Measurements from ENCODE around the gene CASP9.
"Not testable (repeated sequence)": the region's sequence is repeated elsewhere in the genome, so short reads cannot be mapped to it uniquely, and the experiment has no call there.

CASP9 gene

DNA sequence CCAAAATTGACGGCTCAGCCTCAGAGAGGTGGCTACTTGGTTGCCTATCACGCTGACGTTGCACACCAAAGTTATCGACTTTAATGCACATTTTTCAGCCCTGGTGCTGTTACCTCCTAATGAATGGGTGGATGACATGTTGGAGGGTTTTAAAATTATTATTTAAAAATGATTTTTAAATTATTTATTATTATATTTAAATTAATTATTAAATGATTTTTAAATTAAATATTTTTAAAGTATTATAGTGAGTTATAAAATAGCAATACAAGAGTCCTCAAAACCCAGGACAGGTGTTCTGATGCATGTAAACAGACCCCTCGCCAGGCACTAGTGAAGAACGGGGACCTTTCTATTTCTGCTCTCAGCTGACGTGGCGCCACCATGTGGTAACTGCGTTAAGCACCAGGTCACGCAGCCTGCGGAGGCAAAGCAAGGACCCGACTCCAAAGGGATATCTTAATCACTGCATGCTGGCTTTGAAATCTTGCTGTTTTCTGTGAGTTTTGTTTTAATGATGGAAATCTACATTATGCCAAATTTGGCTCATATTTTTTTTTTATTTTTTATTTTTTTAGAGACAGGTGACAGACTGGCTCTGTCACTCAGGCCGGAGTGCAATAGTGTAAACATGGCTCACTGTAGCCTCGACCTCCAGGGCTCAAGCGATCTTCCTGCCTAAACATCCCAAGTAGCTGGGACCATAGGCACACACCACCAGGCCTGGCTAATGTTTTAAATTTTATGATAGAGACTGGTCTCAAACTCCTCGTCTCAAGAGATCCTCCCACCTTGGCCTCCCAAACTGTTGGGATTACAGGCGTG lies 22.6 kb downstream of the CASP9 start:
- DNase-seq (ENCODE audit: low spot score) (peak; percentile 17), FAIRE-seq (peak; percentile 11)

DNA sequence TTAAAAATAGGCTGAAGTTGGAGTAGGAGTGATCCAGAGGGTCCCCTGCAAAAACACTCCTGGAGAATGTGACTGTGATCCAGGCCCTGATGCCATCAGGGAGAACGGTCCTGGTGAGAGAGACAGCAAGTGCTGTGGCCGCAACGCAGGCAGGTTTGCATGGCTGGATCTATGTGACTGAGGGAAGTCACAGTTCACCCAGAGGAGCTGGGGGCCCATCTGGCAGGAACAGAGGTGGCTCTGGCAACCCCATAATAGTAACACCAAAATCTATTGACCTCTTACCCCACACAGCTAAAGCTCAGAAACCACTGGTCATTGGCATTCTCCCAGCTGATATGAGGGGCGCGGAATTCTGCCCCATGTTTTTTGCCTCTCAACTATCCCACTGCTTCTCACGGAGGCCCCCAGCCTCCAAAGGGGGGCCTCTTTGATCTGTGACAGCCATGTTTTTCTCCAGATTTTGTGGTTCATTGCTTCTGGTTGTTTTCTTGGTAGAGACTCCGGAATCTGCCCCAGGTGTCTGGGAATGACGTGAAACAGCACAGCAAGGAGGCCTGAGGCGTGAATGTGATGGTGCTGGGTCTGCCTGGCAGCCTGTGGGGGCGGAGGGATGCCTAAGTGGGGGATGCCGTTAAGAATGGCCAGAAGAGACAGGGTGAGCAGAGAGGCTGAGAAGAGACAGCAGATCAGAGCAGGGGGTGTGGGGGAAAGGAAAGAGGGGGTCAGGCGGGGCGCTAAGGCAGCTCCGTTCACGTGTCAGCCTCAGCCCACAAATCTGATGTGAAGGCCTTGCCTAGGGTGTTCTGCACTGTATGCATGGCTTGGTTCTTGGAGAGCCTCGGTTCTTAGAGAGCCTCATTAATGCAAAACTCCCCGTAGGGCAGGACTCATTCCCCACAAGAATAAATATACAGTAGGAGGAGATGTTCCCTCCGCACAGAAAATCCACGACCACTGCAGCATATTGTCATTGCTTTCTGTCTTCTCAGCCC lies 23.5 kb downstream of the CASP9 start:
- DNase-seq (ENCODE audit: low spot score) (no peak), FAIRE-seq (no peak)

DNA sequence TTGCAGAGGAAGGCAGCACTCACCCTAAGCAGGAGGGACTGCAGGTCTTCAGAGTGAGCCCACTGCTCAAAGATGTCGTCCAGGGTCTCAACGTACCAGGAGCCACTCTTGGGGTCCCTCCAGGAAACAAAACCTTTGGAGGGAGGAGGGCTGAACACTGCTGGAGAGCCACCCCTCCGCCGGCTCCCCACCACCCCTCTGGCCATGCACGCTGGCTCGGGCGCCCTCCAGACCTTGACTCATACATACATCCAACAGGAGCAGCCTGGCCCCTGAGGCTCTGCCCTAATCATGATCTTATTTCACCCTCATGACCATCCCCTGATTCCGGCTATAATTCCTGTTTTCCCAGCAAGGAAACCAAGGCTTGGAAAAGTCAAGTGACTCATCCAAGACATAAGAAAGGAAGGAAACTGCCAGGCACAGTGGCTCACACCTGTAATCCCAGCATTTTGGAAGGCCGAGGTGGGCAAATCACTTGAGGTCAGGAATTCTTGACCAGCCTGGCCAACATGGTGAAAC lies 30.1 kb downstream of the CASP9 start:
- DNase-seq (ENCODE audit: low spot score) (no peak), FAIRE-seq (no peak)

DNA sequence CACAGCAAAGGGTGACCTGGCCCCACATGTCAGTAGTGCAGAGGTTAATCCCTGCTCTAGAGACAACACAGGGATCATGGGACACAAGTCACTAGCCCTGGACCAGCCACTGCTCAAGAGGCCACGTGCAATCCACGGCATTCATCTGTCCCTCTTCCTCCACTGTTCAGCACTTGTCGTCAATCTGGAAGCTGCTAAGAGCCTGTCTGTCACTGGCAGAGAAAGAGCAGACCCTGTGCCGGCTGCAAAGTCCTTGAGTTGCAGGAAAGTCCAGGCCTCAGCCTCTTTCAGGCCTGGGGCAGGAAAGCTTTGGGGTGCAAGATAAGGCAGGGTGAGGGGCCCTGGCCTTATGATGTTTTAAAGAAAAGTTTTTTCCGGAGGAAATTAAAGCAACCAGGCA lies 31.4 kb downstream of the CASP9 start:
- FAIRE-seq (no peak), DNase-seq (ENCODE audit: low spot score) (no peak)

DNA sequence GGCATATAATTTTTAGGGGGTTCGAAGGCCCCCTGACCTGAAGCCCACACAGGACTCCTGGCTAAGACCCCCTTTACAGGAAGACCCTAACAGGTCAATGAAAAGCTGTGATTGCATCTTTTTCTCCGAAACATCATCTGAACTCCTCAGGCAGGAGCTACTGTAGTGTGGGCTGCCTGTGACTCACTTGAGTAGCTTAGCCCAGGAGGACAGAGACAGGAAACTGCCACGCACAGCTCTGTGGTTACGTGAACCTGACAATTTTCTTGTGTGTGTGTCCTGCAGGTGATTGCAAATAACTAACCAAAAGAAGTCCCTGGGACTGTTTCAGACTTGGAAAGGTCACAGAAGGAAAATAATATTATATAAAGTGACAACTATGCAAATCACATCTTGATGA lies 33.0 kb downstream of the CASP9 start:
- FAIRE-seq; DNase-seq (ENCODE audit: low spot score): not testable (repeated sequence)

DNA sequence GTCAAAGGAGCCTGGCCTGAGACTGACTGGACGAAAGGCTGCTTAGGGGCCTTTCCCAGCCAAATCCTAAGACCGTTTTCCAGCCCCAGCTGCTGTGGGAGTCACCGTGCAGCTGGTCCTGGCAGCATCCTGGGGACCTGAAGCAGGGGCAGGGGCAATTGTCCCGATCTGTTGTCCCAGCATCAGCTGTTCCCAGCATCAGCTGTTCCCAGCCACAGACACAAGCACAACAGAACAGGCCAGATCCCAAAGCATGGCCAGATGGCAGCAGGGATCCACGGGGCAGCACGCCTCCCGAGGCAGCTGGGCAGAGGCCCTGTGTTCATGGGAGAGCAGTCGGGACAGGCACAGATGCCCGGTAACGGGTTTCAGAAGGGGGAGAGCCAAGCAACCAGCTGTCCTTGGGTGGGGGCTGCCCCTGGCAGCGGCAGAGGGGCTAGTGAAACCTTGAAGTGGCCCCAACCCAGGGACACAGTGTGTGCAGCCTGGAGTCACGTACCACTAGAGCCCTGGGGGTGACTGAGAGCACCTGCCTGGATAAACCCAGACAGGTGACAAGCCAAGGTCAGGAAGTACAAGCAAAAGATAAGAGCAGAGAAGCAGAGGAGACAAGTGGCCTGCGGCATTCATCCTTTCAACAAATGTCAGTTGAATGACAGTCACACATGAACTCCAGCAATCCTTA lies 34.8 kb downstream of the CASP9 start:
- no peak for FAIRE-seq
- no peak for DNase-seq (ENCODE audit: low spot score)

DNA sequence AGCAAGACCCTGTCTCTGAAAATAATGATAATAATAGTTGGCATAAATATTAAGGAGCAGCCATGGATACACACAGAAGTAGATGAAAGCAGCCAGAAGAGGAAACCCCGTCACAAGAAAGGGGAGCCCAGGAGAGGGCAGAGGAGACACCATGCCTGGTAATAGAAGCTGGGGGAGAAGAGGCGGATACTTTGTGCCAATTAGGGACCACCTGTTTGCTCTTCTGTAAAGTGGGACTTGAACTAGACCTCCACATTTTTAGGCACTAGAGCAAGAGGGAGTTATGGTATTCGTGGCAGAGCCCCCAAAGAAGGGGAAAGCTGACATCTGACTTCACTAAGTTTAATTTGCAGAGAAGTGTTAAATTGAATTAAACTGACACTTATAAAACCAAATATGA lies 35.6 kb downstream of the CASP9 start:
- FAIRE-seq (no peak), DNase-seq (ENCODE audit: low spot score) (no peak)

DNA sequence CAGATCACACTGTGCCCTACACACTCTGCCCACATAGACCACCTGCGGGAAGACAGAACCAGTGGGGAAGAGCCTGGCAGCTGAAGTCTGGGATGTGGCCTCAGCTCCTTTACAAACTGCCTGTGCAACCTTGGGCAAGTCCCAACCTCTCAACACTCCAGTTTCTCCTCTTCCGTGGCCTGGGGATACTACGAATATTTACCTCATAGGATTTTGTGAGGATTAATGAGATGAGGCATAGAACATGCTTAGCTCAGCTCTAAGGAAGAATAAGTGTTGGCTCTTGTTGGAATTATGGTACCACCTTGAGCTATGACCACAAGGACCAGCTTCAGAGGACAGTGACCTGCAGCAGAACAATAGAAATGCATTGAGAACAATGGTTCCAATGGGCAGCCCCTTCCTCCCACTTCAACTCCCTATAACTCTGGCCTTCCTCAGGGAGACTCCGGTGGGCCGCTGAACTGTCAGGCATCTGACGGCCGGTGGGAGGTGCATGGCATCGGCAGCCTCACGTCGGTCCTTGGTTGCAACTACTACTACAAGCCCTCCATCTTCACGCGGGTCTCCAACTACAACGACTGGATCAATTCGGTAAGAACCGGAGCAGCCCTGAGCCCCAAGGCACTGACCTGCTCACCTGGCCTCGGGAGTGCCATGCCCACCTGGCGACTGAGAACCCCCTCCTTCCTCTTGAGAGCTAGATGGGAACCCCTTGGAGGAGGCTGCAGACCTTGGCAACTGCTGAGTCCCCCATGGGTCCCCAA lies 37.0 kb downstream of the CASP9 start:
- not testable (repeated sequence) for FAIRE-seq; DNase-seq (ENCODE audit: low spot score)

DNA sequence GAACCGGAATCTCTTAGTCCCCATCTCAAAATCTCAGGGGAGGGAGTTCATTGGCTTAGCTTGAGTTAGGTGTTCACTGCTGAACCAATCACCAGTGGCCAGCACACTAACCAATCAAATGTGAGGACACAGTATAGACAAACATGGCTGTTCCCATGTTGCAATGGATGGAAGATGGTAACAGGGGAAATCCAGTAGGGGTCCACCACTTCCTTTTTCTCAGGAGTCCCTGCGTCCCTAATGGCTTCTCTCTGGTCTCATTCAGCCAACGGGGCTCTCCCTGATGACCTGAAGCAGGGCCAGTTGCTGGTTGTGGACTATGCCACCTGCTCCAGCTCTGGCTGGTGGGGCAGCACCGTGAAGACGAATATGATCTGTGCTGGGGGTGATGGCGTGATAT lies 38.4 kb downstream of the CASP9 start:
- FAIRE-seq (no peak), DNase-seq (ENCODE audit: low spot score) (no peak)

DNA sequence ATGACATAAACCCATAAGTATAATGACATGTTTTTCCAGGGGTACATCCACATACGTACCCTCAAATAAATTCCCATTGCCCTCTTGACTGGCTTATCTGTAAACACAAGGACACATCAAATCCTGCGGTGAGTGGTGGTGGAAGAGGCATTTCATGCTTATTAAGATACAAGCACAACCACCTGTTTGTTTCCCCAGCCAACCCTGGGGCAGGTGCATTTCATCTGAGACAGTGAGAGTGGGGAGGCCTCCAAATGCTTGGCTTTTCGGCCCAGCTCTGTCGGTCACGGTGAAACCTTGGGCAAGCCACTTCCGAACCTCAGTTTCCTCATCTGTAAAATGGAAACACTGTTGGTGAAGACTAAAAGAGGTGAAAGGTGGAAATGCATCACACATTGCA lies 39.6 kb downstream of the CASP9 start:
- DNase-seq (ENCODE audit: low spot score); FAIRE-seq: not testable (repeated sequence)

DNA sequence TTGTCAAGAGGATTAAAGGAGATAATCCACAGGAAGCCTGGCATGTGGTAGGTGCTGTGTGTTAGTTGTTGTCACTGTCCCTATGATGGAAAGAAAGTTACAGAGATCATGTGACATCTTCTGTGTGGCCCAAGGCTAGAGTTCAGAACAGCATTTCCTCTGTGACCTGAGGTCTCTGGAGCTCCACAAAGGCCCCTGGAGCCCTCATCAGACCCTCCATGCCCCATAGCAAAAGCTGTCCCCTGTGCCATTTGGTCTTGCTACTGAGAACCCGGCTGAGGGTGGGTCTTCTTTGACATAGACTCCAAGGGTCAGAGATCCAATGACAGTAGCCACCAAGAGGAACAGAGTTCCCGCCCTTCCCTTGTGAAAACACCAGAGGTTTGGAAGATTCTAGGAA lies 40.0 kb downstream of the CASP9 start:
- no peak for FAIRE-seq
- DNase-seq (ENCODE audit: low spot score) = no peak

DNA sequence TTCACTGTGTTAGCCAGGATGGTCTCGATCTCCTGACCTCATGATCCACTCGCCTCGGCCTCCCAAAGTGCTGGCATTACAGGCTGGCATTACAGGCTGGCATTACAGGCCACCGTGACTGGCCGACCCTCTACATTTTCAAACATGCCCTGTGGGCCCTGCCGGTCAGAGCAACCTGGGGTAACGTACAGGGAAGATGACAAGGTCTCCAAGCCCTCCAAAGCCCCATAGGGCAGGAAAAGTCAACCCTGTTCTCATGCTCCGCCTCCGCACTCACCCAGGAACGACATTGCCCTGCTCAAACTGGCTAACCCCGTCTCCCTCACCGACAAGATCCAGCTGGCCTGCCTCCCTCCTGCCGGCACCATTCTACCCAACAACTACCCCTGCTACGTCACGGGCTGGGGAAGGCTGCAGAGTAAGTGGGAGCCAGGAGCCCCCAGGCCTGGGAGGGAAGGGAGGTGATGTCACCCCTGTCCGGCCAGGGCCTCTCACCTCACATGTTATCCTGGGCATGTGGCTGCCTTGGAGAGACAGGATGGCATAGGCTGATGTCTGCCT lies 41.0 kb downstream of the CASP9 start:
- not testable (repeated sequence) for FAIRE-seq; DNase-seq (ENCODE audit: low spot score)

DNA sequence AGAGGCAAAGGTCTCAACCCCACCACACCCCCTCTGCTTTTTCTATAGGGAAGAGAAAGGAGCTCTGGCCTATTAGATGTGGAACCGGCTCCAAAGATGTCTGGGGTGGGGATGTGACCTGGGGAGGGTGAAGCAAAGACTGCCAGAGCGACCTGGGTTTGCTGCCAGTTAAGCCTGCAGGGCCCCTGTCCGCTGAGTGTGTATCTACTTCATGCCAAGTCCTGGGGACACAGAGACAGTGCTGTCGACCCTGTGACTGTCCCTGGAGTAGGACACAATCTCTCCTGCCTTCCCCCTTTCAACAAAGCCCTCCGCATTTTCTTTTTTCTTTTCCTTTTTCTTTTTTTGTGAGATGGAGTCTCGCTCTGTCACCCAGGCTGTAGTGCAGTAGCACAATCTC lies 41.6 kb downstream of the CASP9 start:
- FAIRE-seq; DNase-seq (ENCODE audit: low spot score): not testable (repeated sequence)

DNA sequence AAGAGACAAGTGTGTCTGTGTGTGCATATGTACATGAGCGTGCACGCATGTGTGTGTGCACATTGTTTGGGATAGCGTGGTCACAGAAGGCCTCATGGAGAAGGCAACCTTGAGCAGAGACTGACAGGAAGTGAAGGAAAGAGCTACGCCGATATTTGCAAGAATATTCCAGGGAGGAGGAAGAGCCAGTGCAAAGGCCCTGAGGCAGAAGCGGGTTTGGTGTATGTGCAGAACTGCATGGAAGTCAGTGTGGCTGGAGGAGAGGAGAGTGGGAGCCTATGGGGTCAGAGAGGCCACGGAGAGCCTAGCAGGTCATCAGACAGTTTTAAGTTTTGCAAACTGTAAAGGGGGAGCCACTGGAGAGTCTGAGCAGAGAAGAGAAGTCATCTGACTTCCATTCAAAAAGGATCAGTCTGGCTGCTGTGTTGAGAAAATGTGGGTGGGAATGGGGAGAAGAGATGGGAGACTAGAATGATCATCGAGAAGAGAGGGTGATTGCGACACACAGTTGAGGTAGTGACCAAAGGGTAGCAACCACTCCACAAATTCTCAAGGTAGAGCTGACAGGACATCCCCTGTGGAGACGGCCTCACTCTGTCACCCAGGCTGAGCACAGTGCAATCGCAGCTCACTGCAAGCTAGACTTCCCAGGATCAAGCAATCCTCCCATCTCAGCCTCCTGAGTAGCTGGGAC lies 44.2 kb downstream of the CASP9 start:
- no peak for DNase-seq (ENCODE audit: low spot score)
- no peak for FAIRE-seq

DNA sequence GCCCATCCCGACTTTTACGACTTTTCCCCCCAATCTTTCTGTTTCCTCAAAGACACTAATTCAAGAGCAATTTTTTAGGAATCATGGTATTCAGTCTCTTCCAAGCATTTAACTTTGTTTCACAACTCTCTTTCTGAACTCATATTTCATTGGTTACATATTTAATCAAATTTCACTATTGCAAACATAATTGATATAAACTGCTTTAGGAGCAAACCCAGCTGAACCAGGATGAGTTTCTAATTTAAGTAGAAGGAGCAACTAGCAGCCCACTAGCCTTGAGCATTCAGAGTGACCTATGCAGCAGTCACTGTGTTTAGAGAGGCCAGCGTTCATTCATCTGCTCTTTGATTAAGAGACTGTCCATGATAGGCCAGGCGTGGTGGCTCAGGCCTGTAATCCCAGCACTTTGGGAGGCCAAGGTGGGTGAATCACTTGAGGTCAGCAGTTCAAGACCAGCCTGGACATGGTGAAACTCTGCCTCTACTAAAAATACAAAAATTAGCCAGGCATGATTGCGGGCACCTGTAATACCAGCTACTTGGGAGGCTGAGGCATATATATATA lies 46.3 kb downstream of the CASP9 start:
- DNase-seq (ENCODE audit: low spot score) (no peak), FAIRE-seq (no peak)

DNA sequence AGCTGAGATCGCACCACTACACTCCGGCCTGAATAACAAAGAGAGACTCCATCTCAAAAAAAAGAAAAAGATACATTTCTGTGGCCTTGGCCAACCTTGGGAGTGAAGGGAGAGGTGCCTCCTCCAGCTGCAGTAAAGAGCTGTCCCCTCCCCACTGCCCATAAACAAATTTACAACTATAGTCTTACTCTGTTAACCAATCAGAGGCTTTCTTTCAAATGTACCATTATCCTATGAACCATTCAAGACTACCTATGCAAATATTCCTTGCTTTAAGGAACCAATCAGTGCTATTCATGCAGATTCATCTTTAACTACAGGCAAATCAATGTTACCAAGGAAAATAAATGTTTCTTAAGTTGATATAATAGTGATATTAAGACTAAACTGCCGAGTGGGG lies 47.1 kb downstream of the CASP9 start:
- FAIRE-seq (no peak), DNase-seq (ENCODE audit: low spot score) (no peak)

DNA sequence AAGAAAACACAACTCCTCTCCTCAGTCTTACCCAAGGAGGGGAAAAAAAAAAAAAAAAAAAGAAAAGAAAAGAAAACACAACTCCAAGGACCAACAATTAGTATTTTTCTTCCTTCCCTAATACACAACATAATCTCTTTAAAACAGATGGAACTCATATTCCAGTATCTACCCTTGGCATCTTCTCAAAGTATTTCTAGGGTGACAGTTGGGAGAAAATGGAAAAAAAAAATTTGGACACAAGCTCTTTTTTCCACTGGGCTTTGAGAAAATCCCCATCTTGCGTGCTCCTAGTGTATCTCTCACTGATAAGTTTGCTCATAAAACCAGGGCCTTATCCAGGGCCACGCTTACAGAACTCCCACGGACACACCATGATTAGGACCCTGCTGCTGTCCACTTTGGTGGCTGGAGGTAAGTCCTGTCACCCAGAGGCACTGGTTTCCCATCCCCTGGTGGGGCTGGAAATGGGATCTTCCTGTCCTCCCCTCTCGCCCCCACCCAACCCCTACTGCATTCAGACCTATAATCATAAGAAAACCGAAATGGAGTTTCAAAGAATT lies 48.2 kb downstream of the CASP9 start, which contains the start of gene CELA2B:
CELA2B (plus strand) TSS at position 353 of the 563 bp plus-strand sequence; CDS start at position 375, 22 bp downstream.
- FAIRE-seq (no peak), DNase-seq (ENCODE audit: low spot score) (no peak)

DNA sequence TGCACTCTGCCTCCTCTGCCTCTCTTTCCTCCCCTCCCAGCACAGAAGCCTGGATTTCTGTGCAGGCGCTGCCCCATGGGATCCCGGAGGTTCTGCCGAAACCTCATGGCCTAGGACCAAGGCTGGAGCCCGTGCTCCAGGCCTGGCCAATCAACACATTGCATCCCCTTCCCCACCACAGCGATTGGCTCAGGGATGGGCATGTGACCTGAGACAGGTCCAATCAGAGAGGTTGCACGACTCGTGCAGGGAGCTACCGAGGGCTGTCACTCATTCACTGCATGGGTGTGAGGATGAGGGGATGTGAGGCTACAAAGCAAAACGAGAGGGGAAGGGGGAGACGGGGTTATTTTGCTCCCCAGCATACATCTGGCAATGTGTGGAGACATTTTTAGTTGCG lies 51.4 kb downstream of the CASP9 start:
- no peak for FAIRE-seq
- DNase-seq (ENCODE audit: low spot score) = no peak

DNA sequence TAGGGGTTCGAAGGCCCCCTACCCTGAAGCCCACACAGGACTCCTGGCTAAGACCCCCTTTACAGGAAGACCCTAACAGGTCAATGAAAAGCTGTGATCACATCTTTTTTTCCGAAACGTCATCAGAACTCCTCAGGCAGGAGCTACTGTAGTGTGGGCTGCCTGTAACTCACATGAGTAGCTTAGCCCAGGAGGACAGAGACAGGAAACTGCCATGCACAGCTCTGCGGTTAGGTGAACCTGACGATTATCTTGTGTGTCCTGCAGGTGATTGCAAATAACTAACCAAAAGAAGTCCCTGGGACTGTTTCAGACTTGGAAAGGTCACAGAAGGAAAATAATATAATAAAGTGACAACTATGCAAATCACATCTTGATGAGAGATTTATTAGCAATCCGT lies 52.3 kb downstream of the CASP9 start:
- FAIRE-seq; DNase-seq (ENCODE audit: low spot score): not testable (repeated sequence)
